H1 (cell line): ENCODE measurements around the gene RHD.
"Not testable (repeated sequence)": the region's sequence is repeated elsewhere in the genome, so short reads cannot be mapped to it uniquely, and the experiment has no call there.

Source experiments
- CREB1 ChIP-seq: IDR thresholded peaks from 2 replicates; pipeline ENCODE4 v1.6.1; 2012; ENCODE audit warnings: inconsistent platforms
- POLR2AphosphoS5 ChIP-seq: IDR thresholded peaks from 2 replicates; pipeline ENCODE4 v1.6.1; 2011; ENCODE audit warnings: low read depth, low read length
- SRF ChIP-seq: IDR thresholded peaks from 2 replicates; pipeline ENCODE4 v1.6.1; 2011; ENCODE audit warnings: mild to moderate bottlenecking, low read depth, low read length, moderate library complexity
- TAF1 ChIP-seq: IDR thresholded peaks from 2 replicates; pipeline ENCODE4 v1.6.1; 2011; ENCODE audit warnings: mild to moderate bottlenecking, low read depth, low read length

GRCh38 chr1:25287164-25287563, 14.9 kb downstream of the RHD start:
- not testable (repeated sequence) for TF ChIP-seq POLR2AphosphoS5, TAF1, CREB1, SRF
